ENCODE data around the gene NT5C3A.

- TF ChIP-seq CTCF (IDR thresholded peaks at IDR 0.05) (no peak), EP300 (IDR thresholded peaks at IDR 0.05) (no peak)
Observed at GRCh38 chr7:33062023-33062781, at the start of gene NT5C3A.

All from stomach (tissue), 4 donors.